Left lung (tissue), 10 donors: ENCODE data around the gene SRSF3. TPM values are rescaled to one million over a fixed set of nuclear protein-coding genes. Genes with fewer than 3 reads are reported as not detected.

Experiments used
- ATAC-seq: fragments of 200-7000 bp; cut with Tn5 transposase; one replicate; pipeline ENCODE4 v1.9.1; 2020; ENCODE audit warnings: moderate library complexity
- DNase-seq, 4 donors: peaks; one replicate each; pipeline ENCODE4 v3.0.0-alpha.2; 2013 to 2020
- H3K27ac ChIP-seq, 2 donors: fragments of 200-600 bp; sonication (generic) in 1 of 2; one replicate each; pipeline versions ENCODE4 v1.5.0 to v1.8.0; 2020 to 2021
- H3K27me3 ChIP-seq, 2 donors: fragments of 200-600 bp; sonication (generic) in 1 of 2; one replicate each; pipeline versions ENCODE4 v1.5.0 to v1.8.0; 2020 to 2021
- H3K36me3 ChIP-seq, 2 donors: fragments of 200-600 bp; sonication (generic) in 1 of 2; one replicate each; pipeline versions ENCODE4 v1.5.0 to v1.8.0; 2020 to 2021
- H3K4me1 ChIP-seq, 2 donors: fragments of 200-600 bp; one replicate each; pipeline ENCODE4 v1.8.0; 2021
- H3K4me3 ChIP-seq, 2 donors: fragments of 200-600 bp; sonication (generic) in 1 of 2; one replicate each; pipeline versions ENCODE4 v1.5.0 to v1.8.0; 2020 to 2021; ENCODE audit warnings: mild to moderate bottlenecking in 1 of 2
- H3K9me3 ChIP-seq, 2 donors: fragments of 200-600 bp; sonication (generic) in 1 of 2; one replicate each; pipeline versions ENCODE4 v1.5.0 to v1.8.0; 2020 to 2021
- CTCF ChIP-seq, 2 donors: fragments of 200-600 bp; sonication (generic) in 1 of 2; IDR thresholded peaks; one replicate each; pipeline versions ENCODE4 v1.5.0 to v1.8.0; 2021; ENCODE audit warnings: antibody characterized with exemption in 2 of 2
- intact Hi-C, 2 donors: fragments of 100-400 bp; cut with DNase I; formaldehyde crosslinking; loops; one replicate each; pipeline versions ENCODE4 v1.11.2 to v1.14.2; 2022
- polyA plus RNA-seq, 6 donors: library from polyadenylated mRNA; unstranded; fragments of 120-200 nt; gene quantifications; one replicate each; pipeline ENCODE4 v1.2.1, GENCODE V29; 2013; ENCODE audit not compliant: insufficient read length in 6 of 6
- total RNA-seq, 2 donors: library from RNA; stranded (reverse); fragmentation: NEBNext Ultra II Directional; extraction: Animal tissue kit (Norgen Biotek cat#: 25700); gene quantifications; one replicate each; pipeline ENCODE4 v1.2.1, GENCODE V29; 2021
- donor health status: DM: no; HTN: yes; CAD: no.
- donor health status: DM: no; HTN: no; CAD: no.

The SRSF3 gene
- total and polyA plus RNA-seq, 8 donors, result 173 to 634 (median 529) TPM

GRCh38 chr6:36546920-36547645 lies 47.1 kb upstream of the SRSF3 start, which contains the start of gene STK38:
Gene STK38 (minus strand): TSS chr6:36547479. CDS start chr6:36540202, 7,277 bp downstream.
- Histone ChIP-seq H3K27me3 (no peaks in the 10 kb centered on the region), H3K27ac (peak within 1 kb of the TSS; percentile 96), H3K9me3 (no peaks in the 10 kb centered on the region), H3K4me1 (peaks cover 18 to 57% of the 10 kb centered on the region in 2 donors), H3K4me3 (peak within 1 kb of the TSS; percentile 90 to 99), H3K36me3 (no peaks in the 10 kb centered on the region)
- DNase-seq (peak; percentile 86 to 98 (median 95)), ATAC-seq (peak; percentile 96)
- TF ChIP-seq CTCF (IDR thresholded peaks at IDR 0.05), result no peak
- intact Hi-C loops, result no loop called here

- Histone ChIP-seq H3K27me3 (no peaks in the 10 kb centered on the region), H3K4me1 (peaks cover 18 to 50% of the 10 kb centered on the region in 2 donors), H3K4me3 (peak overlapping the region in 1 of 2 donors; percentile 90), H3K36me3 (no peaks in the 10 kb centered on the region), H3K9me3 (no peaks in the 10 kb centered on the region), H3K27ac (peak overlapping the region; percentile 96)
- TF ChIP-seq CTCF (IDR thresholded peaks at IDR 0.05), result no peak
- DNase-seq, result no peak
- no peak for ATAC-seq
- intact Hi-C loops, result no loop called here
Measured at GRCh38 chr6:36547646-36548400, 46.3 kb upstream of the SRSF3 start.

GRCh38 chr6:36548401-36548743 lies 45.8 kb upstream of the SRSF3 start:
- Histone ChIP-seq H3K4me3 (no peak overlapping the region), H3K27me3 (no peaks in the 10 kb centered on the region), H3K9me3 (no peaks in the 10 kb centered on the region), H3K27ac (peak overlapping the region in 1 of 2 donors; percentile 96), H3K4me1 (peaks cover 18 to 46% of the 10 kb centered on the region in 2 donors), H3K36me3 (no peaks in the 10 kb centered on the region)
- ATAC-seq, result no peak
- TF ChIP-seq CTCF (IDR thresholded peaks at IDR 0.05), result no peak
- DNase-seq, result no peak
- intact Hi-C loops, result no loop called here

GRCh38 chr6:36550473-36551000 lies 43.6 kb upstream of the SRSF3 start:
- Histone ChIP-seq H3K36me3 (no peaks in the 10 kb centered on the region), H3K9me3 (no peaks in the 10 kb centered on the region), H3K4me1 (peaks cover 6 to 25% of the 10 kb centered on the region in 2 donors), H3K4me3 (no peak overlapping the region), H3K27ac (no peak overlapping the region), H3K27me3 (no peaks in the 10 kb centered on the region)
- DNase-seq (no peak), ATAC-seq (no peak)
- no peak for TF ChIP-seq CTCF (IDR thresholded peaks at IDR 0.05)
- intact Hi-C loops, result no loop called here

GRCh38 chr6:36555750-36556252 lies 38.4 kb upstream of the SRSF3 start:
- H3K27ac ChIP-seq, result peak overlapping the region in 1 of 2 donors; percentile 64
- no peak for DNase-seq
- H3K9me3 ChIP-seq, result no peaks in the 10 kb centered on the region
- no peak for TF ChIP-seq CTCF (IDR thresholded peaks at IDR 0.05)
- intact Hi-C loops, result no loop called here
- H3K27me3 ChIP-seq, result no peaks in the 10 kb centered on the region
- no peak for ATAC-seq
- no peaks in the 10 kb centered on the region for H3K36me3 ChIP-seq
- peaks cover 0 to 24% of the 10 kb centered on the region in 2 donors for H3K4me1 ChIP-seq
- no peak overlapping the region for H3K4me3 ChIP-seq
